HG03175 (cell line): ENCODE results near the gene PDE4D.

Experiments used
- ATAC-seq: cut with Tn5 transposase; IDR thresholded peaks from one replicate; pipeline ENCODE4 v1.9.1; 2021; ENCODE audit warnings: mild to moderate bottlenecking, moderate library complexity; ENCODE audit not compliant: unreplicated experiment

Gene PDE4D

GRCh38 chr5:59532979-59533729, 360.4 kb downstream of the PDE4D start:
- ATAC-seq: no peak

- no peak for ATAC-seq
Observed at GRCh38 chr5:59529239-59529638, 364.3 kb downstream of the PDE4D start.

GRCh38 chr5:59528202-59528862, 365.2 kb downstream of the PDE4D start:
- ATAC-seq: no peak

- no peak for ATAC-seq
Observed at GRCh38 chr5:59525957-59526356, 367.6 kb downstream of the PDE4D start.

GRCh38 chr5:59525311-59525710, 368.2 kb downstream of the PDE4D start:
- no peak for ATAC-seq

GRCh38 chr5:59522201-59522831, 371.2 kb downstream of the PDE4D start:
- no peak for ATAC-seq

GRCh38 chr5:59521476-59521875, 372.1 kb downstream of the PDE4D start:
- ATAC-seq: no peak

- ATAC-seq: no peak
Observed at GRCh38 chr5:59519338-59519737, 374.2 kb downstream of the PDE4D start.

- no peak for ATAC-seq
Observed at GRCh38 chr5:59517926-59518585, 375.5 kb downstream of the PDE4D start.

GRCh38 chr5:59516161-59516560, 377.4 kb downstream of the PDE4D start:
- ATAC-seq: no peak

- no peak for ATAC-seq
Observed at GRCh38 chr5:59506285-59506877, 387.1 kb downstream of the PDE4D start.

GRCh38 chr5:59504043-59504442, 389.5 kb downstream of the PDE4D start:
- no peak for ATAC-seq

- no peak for ATAC-seq
Observed at GRCh38 chr5:59503220-59503619, 390.3 kb downstream of the PDE4D start.

GRCh38 chr5:59501316-59501715, 392.2 kb downstream of the PDE4D start:
- ATAC-seq: no peak

- no peak for ATAC-seq
Observed at GRCh38 chr5:59500014-59500413, 393.5 kb downstream of the PDE4D start.

- no peak for ATAC-seq
Observed at GRCh38 chr5:59497207-59497606, 396.3 kb downstream of the PDE4D start.

- ATAC-seq: peak; percentile 55
Observed at GRCh38 chr5:59496524-59497134, 396.9 kb downstream of the PDE4D start.

- ATAC-seq: no peak
Observed at GRCh38 chr5:59491945-59492344, 401.6 kb downstream of the PDE4D start.

- ATAC-seq: no peak
Observed at GRCh38 chr5:59489551-59489950, 404.0 kb downstream of the PDE4D start.
